Gastroesophageal sphincter (tissue), 4 donors: ENCODE measurements around the gene CSRNP3. TPM values are rescaled to one million over a fixed set of nuclear protein-coding genes. Genes with fewer than 3 reads are reported as not detected.

Experiments
- ATAC-seq: fragments of 150-250 bp; one replicate; pipeline ENCODE4 v1.9.1; 2016; ENCODE audit warnings: mild to moderate bottlenecking, moderate library complexity
- H3K27ac ChIP-seq, 4 donors: fragments of 200-600 bp; sonication (generic) in 3 of 4; 1 replicate in 3 of 4; 2 replicates in 1 of 4; pipeline ENCODE4 v1.5.1; 2016 to 2019
- H3K27me3 ChIP-seq: fragments of 200-600 bp; sonication (generic); one replicate; pipeline ENCODE4 v1.5.1; 2019
- H3K36me3 ChIP-seq, 2 donors: fragments of 200-600 bp; sonication (generic); one replicate each; pipeline ENCODE4 v1.5.1; 2019; ENCODE audit warnings: control low read depth in 1 of 2
- H3K4me1 ChIP-seq, 3 donors: fragments of 200-600 bp; sonication (generic); 1 replicate in 2 of 3; 2 replicates in 1 of 3; pipeline ENCODE4 v1.5.1; 2016 to 2019; ENCODE audit warnings: control low read depth in 2 of 3
- H3K4me3 ChIP-seq, 2 donors: fragments of 200-600 bp; sonication (generic); one replicate each; pipeline ENCODE4 v1.5.1; 2019; ENCODE audit warnings: mild to moderate bottlenecking in 1 of 2, moderate library complexity in 1 of 2
- H3K9me3 ChIP-seq, 3 donors: fragments of 200-600 bp; sonication (generic); one replicate each; pipeline ENCODE4 v1.5.1; 2017 to 2019; ENCODE audit warnings: control low read depth in 2 of 3
- CTCF ChIP-seq, 4 experiments: fragments of 200-600 bp in 2 of 4; fragments of 450-650 bp in 2 of 4; sonication (generic) in 1 of 4; IDR thresholded peaks; one replicate each; pipeline ENCODE4 v1.5.1; 2017 to 2019; ENCODE audit warnings: antibody characterized with exemption in 4 of 4, mild to moderate bottlenecking in 2 of 4, moderate library complexity in 2 of 4
- EP300 ChIP-seq: sonication (generic); formaldehyde crosslinking; IDR thresholded peaks from one replicate; pipeline ENCODE4 v1.6.1; 2017; ENCODE audit warnings: antibody characterized with exemption, mild to moderate bottlenecking
- POLR2A ChIP-seq, 2 donors: fragments of 450-650 bp; IDR thresholded peaks; one replicate each; pipeline ENCODE4 v1.6.1; 2017; ENCODE audit warnings: antibody characterized with exemption in 2 of 2, mild to moderate bottlenecking in 2 of 2, moderate library complexity in 1 of 2
- POLR2AphosphoS5 ChIP-seq: sonication (generic); formaldehyde crosslinking; IDR thresholded peaks from one replicate; pipeline ENCODE4 v1.6.1; 2017; ENCODE audit warnings: antibody characterized with exemption
- WGBS, 2 donors: methylation state at CpG; one replicate each; pipeline ENCODE4 v1.1.5; 2018; ENCODE audit warnings: low coverage in 1 of 2; 5-methylcytosine and 5-hydroxymethylcytosine counted together
- total RNA-seq, 4 donors: library from RNA; depleted of rRNA; stranded (reverse); fragments of >200 nt; gene quantifications; one replicate each; pipeline ENCODE4 v1.1.0, GENCODE V29; 2016

CSRNP3 gene
- total RNA-seq, 4 donors from 2014 or later, result 0.81 to 5.4 (median 3.1) TPM

GRCh38 chr2:165436559-165436958 lies 32.9 kb upstream of the CSRNP3 start:
- Histone ChIP-seq H3K36me3 (no peaks in the 10 kb centered on the region), H3K9me3 (no peaks in the 10 kb centered on the region), H3K4me3 (no peak overlapping the region), H3K27me3 (no peaks in the 10 kb centered on the region), H3K27ac (no peak overlapping the region), H3K4me1 (peaks cover 0 to 5% (median 0%) of the 10 kb centered on the region in 3 donors)
- ATAC-seq, result no peak
- 92 to 94% methylated on average over 2 to 3 of the region's 3 CpGs for WGBS, 2 donors
- no peak for TF ChIP-seq EP300
- TF ChIP-seq POLR2AphosphoS5, result no peak
- TF ChIP-seq POLR2A (IDR thresholded peaks at IDR 0.05), result no peak
- no peak for TF ChIP-seq CTCF (IDR thresholded peaks at IDR 0.05)

GRCh38 chr2:165440367-165440766 lies 29.1 kb upstream of the CSRNP3 start:
- TF ChIP-seq CTCF (IDR thresholded peaks at IDR 0.05), result no peak
- TF ChIP-seq EP300, result no peak
- TF ChIP-seq POLR2AphosphoS5, result no peak
- TF ChIP-seq POLR2A (IDR thresholded peaks at IDR 0.05), result no peak
- Histone ChIP-seq H3K4me3 (no peak overlapping the region), H3K27me3 (no peaks in the 10 kb centered on the region), H3K36me3 (no peaks in the 10 kb centered on the region), H3K4me1 (peaks cover 0 to 14% (median 2%) of the 10 kb centered on the region in 3 donors), H3K27ac (no peak overlapping the region), H3K9me3 (no peaks in the 10 kb centered on the region)
- ATAC-seq, result no peak
- 0 to 38% methylated on average over 1 of the region's 1 CpG for WGBS, 2 donors

GRCh38 chr2:165443511-165443910 lies 26.0 kb upstream of the CSRNP3 start:
- WGBS, 2 donors, result 53 to 79% methylated on average over 1 of the region's 1 CpG
- H3K4me1 ChIP-seq, result peaks cover 0 to 14% (median 2%) of the 10 kb centered on the region in 3 donors
- no peak overlapping the region for H3K4me3 ChIP-seq
- TF ChIP-seq POLR2A (IDR thresholded peaks at IDR 0.05), result no peak
- no peak for TF ChIP-seq CTCF (IDR thresholded peaks at IDR 0.05)
- H3K9me3 ChIP-seq, result no peaks in the 10 kb centered on the region
- no peak for ATAC-seq
- no peak overlapping the region for H3K27ac ChIP-seq
- no peaks in the 10 kb centered on the region for H3K27me3 ChIP-seq
- no peaks in the 10 kb centered on the region for H3K36me3 ChIP-seq

- TF ChIP-seq CTCF (IDR thresholded peaks at IDR 0.05) (no peak), POLR2AphosphoS5 (no peak), POLR2A (IDR thresholded peaks at IDR 0.05) (no peak), EP300 (no peak)
- H3K9me3 ChIP-seq, result no peaks in the 10 kb centered on the region
- ATAC-seq, result no peak
- 62 to 75% methylated on average over 3 of the region's 3 CpGs for WGBS, 2 donors
- no peak overlapping the region for H3K27ac ChIP-seq
- H3K4me3 ChIP-seq, result no peak overlapping the region
- H3K27me3 ChIP-seq, result no peaks in the 10 kb centered on the region
- H3K36me3 ChIP-seq, result no peaks in the 10 kb centered on the region
- H3K4me1 ChIP-seq, result peaks cover 0 to 4% (median 1%) of the 10 kb centered on the region in 3 donors
Observed at GRCh38 chr2:165448406-165448805, 21.1 kb upstream of the CSRNP3 start.

GRCh38 chr2:165450156-165450555 lies 19.3 kb upstream of the CSRNP3 start:
- ATAC-seq, result no peak
- Histone ChIP-seq H3K27me3 (no peaks in the 10 kb centered on the region), H3K9me3 (no peaks in the 10 kb centered on the region), H3K36me3 (no peaks in the 10 kb centered on the region), H3K4me1 (no peaks in the 10 kb centered on the region), H3K4me3 (no peak overlapping the region), H3K27ac (no peak overlapping the region)
- 35 to 37% methylated on average over 1 of the region's 1 CpG for WGBS, 2 donors
- TF ChIP-seq CTCF (IDR thresholded peaks at IDR 0.05) (no peak), EP300 (no peak)
